Cardiac fibroblast (primary cell): Measurements from ENCODE around the gene THSD4.

ENCODE experiments used
- DNase-seq, 2 donors: peaks; one replicate each; pipeline versions ENCODE4 v3.0.0 to v3.0.0-alpha.2; 2010; ENCODE audit warnings: low read depth in 2 of 2
- H3K4me3 ChIP-seq, 2 donors: replicated peaks in 1 of 2; 1 replicate in 1 of 2; 2 replicates in 1 of 2; pipeline ENCODE4 v1.5.1; 2011; ENCODE audit warnings: low read depth in 2 of 2, low read length in 2 of 2, mild to moderate bottlenecking in 2 of 2, moderate library complexity in 1 of 2
- TF ChIP-seq, protein P1 (sequence below): IDR thresholded peaks from one replicate; pipeline ENCODE4 v1.5.1; 2011; ENCODE audit warnings: low read depth, mild to moderate bottlenecking, low read length, inconsistent platforms

Gene THSD4

DNA sequence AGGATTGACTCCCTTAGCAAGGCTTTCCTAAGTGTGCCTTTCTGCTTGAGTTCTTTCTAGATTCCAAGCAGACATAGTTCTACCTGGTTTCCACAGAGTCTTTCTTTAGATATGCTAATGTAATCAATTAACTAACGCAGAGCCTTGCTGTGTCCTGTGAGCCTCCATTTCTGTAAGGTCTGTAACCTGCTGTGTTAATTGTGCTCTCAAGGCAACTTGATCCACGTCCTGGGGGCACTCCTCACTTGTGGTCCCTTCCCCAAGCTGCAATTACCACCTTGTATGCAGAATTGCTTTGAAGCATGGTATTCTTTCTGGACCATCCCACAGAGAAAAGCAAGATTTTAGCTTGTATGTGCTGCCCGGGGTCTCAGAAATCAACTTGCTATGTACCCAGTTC lies 29.5 kb upstream of the THSD4 start:
- TF ChIP-seq, protein P1, sequence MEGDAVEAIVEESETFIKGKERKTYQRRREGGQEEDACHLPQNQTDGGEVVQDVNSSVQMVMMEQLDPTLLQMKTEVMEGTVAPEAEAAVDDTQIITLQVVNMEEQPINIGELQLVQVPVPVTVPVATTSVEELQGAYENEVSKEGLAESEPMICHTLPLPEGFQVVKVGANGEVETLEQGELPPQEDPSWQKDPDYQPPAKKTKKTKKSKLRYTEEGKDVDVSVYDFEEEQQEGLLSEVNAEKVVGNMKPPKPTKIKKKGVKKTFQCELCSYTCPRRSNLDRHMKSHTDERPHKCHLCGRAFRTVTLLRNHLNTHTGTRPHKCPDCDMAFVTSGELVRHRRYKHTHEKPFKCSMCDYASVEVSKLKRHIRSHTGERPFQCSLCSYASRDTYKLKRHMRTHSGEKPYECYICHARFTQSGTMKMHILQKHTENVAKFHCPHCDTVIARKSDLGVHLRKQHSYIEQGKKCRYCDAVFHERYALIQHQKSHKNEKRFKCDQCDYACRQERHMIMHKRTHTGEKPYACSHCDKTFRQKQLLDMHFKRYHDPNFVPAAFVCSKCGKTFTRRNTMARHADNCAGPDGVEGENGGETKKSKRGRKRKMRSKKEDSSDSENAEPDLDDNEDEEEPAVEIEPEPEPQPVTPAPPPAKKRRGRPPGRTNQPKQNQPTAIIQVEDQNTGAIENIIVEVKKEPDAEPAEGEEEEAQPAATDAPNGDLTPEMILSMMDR: no peak
- no peak overlapping the region for H3K4me3 ChIP-seq
- DNase-seq: no peak

DNA sequence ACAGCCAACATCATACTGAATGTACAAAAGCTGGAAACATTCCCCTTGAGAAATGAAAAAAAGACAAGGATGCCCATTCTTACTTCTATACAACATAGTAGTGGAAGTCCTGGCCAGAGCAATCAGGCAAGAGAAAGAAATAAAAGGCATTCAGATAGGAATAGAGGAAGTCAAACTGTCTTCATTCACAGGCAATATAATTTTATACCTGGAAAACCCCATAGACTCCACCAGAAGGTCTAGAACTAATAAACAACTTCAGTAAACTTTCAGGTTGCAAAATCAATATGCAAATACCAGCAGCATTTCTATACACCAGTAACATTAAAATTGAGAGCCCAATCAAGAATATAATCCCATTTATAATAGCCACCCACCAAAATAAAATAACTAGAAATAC lies 27.1 kb upstream of the THSD4 start:
- no peak for DNase-seq
- TF ChIP-seq, protein P1: no peak
- no peak overlapping the region for H3K4me3 ChIP-seq

GRCh38 chr15:71088683-71089082 lies 26.6 kb upstream of the THSD4 start:
- no peak for DNase-seq
- TF ChIP-seq, protein P1: no peak
- no peak overlapping the region for H3K4me3 ChIP-seq

GRCh38 chr15:71089801-71090200 lies 25.5 kb upstream of the THSD4 start:
- TF ChIP-seq, protein P1: no peak
- no peak overlapping the region for H3K4me3 ChIP-seq
- DNase-seq: no peak

GRCh38 chr15:71091601-71092000 lies 23.7 kb upstream of the THSD4 start:
- no peak for DNase-seq
- H3K4me3 ChIP-seq: no peak overlapping the region
- TF ChIP-seq, protein P1: no peak

GRCh38 chr15:71092056-71092600 lies 23.1 kb upstream of the THSD4 start:
- no peak for DNase-seq
- TF ChIP-seq, protein P1: no peak

More at GRCh38 chr15:71092056-71092600, 23.1 kb upstream of the THSD4 start:
- no peak overlapping the region for H3K4me3 ChIP-seq
